Measurements from ENCODE around the gene EXPH5.

The EXPH5 gene

DNA sequence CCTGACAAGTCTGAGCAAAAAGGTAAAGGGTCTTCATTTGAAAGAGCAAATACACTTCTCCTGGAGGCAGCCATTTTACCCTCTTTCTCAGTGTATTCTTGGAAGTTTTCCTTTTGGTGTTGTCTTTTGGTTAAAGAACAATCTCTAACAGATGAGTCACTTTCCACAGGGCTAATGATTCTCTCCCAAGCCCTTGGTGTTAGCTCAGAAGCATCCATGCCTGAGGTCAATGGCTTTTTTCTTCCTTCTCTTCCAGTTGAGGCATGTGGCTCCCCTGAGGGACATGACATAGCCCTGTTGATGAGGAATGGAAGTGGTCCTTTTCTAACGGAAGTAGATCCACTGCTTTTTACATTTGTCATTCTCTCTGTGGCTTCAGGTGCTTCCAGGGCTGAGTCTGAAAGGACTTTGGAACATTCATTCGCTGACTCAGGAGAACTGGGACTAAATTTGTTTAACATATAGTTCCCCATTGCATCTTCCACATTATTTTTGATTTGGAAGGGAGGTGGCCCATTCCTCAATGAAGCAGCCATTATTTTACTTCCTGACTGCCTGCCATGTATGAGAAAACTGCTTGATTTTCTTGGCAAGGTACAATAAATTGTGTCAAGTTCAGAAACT lies 81.6 kb downstream of the EXPH5 start:
- no peak for DNase-seq

DNA sequence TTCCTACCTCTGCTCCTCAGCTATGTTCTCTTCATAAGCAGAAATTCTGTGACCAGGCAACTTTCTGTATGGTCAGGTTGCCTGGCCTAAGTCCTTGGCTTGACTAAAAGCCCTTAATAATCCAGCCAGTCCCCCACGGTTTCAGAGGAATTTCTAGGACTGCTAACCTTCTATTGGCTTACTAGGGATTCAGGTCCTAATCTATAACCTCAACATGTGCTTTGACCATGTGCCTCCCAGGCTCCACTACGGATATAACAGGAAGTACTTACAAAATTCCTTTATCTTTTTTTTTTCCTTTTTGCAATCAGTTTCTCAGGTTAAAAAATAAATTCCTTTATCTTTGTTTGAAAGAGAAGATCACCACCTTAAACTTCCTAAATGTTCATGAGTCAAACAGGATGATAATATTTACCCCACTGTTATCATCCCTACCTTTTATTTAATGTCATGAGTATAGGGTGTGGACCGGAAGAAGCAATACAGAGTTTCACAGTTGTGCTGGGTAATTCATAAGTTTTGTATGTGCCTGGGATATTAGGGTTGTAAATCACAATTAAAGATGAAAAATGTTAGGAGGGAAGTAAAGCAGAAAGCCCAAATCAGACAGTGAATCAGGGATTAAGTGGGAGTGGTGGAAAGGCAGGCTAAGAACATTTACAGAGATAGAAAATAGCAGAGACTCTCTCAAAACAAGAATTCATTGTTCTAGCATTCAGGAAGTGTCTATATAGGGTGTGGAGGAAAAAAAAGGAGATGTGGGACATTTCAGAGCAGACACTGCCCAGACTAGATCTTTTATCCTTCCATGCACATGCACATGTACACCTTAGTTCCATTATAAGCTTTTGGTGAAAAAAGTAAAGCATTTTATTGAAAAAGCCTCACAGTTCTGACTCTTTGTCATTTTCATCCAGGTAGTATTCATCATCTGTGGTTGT lies 84.6 kb downstream of the EXPH5 start:
- no peak for DNase-seq

- no peak for DNase-seq
These were observed 92.2 kb downstream of the EXPH5 start for GRCh38 chr11:108501396-108501795.

DNA sequence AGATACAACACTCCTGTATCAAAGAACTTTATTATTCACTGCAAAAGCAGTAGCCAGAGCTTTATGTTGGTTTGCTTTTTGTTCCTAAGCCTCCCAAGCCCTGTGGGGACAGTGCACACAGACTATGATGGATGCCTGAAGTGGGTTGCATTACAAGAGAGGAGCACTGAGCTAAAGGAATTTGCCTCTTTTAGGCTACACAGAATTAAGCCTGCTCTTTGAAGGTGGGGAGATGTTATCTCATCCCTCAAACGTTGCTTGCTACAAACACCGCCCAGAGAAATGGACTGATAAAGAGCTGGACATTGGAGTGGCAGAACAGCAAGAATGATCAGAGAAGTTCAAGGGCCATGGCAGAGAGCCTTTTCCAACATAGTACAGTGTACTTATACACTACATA lies 92.8 kb downstream of the EXPH5 start:
- DNase-seq, result no peak

DNA sequence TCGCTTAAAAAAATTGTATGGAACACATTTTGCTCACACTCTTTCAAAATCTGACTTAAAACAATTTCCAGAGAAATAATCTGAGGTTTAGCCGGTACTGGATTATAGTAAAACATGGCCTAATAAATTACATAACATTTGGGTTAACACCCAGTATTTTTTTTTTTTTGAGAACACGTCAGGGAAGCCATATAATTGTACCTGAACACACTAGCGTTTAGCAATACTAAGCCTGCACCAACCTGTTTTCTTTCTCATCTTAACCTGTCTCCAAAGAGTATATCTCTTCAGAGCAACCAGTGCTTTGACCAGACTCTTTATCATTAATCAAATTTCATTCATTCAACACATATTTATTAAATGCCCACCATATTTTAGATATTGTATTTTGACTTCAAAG lies 93.4 kb downstream of the EXPH5 start:
- DNase-seq, result no peak

DNA sequence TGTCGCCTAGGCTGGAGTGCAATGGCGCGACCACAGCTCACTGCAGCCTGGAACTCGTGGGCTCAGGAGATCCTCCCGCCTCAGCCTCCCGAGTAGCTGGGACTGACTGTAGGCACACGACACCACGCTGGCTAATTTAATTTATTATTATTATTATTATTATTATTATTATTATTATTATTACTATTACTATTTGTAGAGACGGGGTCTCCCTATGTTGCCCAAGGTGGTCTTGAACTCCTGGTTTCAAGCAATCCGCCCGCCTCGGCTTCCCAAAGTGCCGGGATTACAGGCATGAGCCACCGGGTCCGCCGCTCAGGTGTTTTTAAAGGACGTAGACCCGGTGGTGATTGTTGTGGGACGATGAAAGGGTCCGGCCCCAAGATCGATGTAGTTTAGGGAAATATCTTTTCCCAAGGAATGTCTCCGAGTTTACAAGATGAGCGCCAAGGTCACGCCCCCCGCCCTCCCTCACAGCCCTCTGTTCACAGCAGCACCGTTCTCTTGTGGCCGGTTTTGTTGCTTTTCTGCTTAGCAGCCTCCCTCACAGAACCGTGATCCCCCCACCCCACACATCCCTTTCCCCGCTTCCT lies 94.7 kb downstream of the EXPH5 start:
- no peak for DNase-seq

DNA sequence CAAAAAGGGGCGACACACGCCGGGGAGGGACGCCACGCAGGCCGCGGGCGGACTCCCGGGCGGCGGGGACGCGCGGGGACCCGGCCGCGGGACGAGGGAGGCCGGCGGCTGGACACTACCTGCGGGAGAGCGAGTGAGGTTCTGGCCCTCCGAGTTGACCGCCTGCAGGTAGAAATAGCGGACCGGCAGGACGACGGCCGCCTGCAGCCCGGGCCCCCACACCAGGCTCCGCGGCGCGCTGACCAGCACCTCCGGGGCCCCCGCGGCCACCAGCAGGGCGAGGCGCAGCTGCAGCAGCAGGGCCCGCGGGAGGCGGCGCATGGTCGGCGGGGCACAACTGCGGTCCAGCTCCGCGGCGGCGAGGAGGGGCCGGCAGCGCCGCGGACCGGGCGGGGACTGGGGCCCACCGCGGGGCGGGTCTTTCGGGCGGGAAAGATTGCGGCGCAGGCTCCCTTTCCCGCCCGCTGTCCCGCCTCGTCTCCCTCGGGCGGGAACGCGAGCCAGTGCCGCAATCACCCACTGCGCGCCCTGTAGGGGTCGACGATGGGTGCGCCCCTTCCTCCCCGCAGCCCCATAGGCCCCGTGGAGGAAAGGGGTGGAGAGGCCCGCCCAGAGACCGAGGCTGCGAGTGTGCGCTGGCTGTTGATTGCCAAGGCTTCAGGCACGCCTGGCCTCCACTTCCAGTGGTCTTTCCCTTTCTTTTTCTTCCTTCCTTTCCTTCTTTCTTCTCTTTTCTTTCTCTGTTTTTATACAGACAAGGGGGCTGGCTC lies 95.3 kb downstream of the EXPH5 start, which contains the start of gene POGLUT3:
Gene POGLUT3 (minus strand): TSS at position 339 of the 770 bp plus-strand sequence. CDS start 18 bp downstream, at position 321.
- peak; percentile 36 for DNase-seq

GRCh38 chr11:108497317-108498045 lies 96.1 kb downstream of the EXPH5 start:
- DNase-seq, result peak; percentile 78

DNA sequence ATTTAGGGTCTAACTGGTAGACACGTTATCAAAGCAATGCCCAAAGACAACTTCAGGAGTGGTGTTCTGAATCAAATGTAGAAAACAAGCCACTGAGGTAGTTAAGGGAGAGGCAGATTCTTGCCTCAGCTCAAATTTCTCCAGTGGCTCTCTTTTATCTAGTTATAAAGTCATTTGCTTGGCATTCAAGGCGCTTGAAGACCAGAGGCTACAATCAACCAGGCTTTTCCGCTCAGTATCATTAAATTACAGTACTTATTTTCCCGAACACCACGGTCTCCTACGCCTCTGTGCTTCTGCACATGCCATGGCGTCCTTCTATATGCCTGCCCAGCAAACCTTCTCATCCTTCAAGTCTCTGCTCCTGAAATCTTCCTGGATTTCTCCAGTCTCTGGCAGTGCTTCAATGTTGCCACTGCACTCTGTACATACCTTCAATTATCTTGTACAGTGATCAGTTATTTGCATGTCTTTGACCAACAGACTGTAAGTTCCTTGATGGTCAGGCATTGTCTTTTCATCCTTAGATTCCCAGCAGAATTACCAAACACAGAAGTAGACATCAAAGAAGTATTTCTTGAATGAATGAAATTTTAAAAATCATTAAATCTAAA lies 96.8 kb downstream of the EXPH5 start:
- DNase-seq, result no peak

DNA sequence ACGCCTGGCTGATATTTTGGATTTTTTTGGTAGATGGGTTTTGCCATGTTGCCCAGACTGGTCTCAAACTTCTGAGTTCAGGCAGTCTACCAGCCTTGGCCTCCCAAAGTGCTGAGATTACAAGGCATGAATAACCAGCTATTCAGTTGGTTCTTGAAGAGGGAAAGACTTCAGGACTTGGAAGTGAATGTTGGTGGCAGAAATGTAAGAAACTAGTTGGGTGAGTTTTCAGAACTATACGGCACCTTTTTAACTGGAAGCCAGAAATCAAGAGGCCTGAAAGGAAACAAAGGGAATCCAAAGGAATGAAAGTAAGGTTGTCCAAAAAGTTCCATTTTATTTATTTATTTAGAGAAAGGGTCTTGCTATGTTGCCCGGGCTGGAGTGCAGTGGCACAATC lies 98.2 kb downstream of the EXPH5 start:
- DNase-seq, result no peak

- DNase-seq, result no peak
These were observed 99.4 kb downstream of the EXPH5 start for GRCh38 chr11:108494182-108494581.

DNA sequence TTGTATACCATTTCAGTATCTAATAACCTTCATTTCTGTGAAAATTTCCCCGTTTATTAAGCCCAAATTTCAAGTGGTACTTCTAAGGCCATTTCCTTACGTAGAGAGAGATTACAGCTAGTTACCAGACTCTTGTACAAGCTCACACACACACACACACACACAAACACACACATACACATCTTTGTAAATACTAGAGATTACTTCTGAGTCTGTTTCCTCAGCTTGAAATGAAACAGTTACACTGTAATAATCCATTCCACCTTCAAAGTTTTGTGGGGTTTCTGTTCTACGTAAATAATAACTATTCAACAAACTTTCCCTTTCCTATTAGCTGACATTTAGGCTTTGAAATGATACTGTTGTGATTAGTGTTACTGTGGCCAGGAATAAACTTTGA lies 101.6 kb downstream of the EXPH5 start:
- no peak for DNase-seq

GRCh38 chr11:108486828-108487227 lies 106.7 kb downstream of the EXPH5 start:
- DNase-seq, result no peak

- DNase-seq, result no peak
These were observed 107.2 kb downstream of the EXPH5 start for GRCh38 chr11:108486331-108486730.

- no peak for DNase-seq
These were observed 110.4 kb downstream of the EXPH5 start for GRCh38 chr11:108483163-108483562.

DNA sequence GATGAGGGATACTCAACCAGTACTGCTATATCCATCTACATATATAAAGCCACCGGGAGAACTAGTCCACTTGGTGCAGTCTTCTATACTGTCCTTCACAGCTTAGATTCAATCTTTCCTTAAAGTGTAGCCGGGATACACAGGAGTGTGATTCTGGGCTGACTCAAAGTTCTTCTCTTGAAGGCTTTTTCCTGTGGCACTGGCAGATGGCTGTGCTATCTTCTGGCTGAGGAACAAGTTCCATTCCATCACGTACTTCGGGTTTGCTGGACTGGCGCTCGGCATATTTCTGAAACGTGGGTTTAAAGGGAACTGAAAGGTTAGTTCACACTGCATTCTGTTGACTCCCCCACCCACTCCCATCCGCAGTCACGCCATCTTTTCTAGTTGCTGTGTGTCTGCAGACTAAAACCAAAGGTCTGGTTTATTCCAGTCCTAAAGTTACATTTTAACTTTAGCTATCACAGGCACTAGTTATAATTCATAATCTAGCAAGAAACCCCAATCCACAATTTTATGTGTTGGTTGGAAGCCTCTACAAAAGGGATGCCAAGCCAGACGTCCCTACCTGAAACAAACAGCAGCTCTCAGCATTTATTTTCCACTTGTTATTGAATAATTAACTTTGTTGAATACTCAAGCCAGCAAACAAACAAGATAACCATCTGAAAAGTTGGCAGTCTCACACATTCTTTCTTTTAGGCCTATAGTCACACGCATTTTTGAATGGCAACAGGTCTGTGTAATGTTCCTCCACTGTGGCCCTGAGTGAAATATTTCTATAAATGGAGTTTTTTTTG lies 118.7 kb downstream of the EXPH5 start:
- DNase-seq, result no peak

DNA sequence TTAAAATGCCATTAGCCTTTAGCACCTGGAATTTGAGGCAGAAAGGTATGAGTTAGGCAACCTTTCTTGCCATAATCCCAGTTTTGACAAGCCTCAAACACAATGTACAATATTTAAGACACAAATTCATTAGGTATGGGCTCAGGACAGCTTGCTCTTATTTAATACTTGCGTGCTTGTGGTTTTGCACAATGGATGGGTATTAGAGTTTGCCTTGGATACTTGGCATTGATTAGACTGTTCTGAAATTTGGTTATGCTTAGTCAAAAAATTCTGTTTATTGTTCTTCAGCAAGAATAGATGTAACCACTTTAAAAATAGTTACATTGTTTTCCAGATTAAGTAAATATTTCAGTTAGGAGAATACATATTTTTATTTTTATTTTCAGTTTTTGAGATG lies 120.9 kb downstream of the EXPH5 start:
- DNase-seq, result no peak

DNA sequence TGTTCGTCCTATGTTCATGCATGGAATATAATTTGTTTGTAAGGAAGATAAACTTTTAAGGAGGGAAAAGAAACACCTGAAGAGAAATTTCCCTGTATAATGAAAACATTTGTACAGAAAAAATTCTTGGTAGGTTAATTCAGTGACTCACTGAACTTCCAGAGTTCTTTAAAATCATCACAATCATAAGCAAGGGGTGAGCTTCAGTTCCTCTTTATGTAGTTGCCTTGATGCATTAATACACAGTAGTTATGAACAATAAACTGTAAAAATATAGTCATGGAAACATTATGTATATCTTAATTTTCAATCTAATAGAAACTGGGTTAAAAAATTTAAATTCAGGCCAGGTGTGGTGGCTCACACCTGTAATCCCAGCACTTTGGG lies 125.1 kb downstream of the EXPH5 start:
- no peak for DNase-seq

GRCh38 chr11:108467091-108467823 lies 126.3 kb downstream of the EXPH5 start, which contains the start of gene C11orf65:
Gene C11orf65 (minus strand): TSS chr11:108467529. CDS start chr11:108461559, 5,970 bp downstream.
- DNase-seq, result peak; percentile 97

DNA sequence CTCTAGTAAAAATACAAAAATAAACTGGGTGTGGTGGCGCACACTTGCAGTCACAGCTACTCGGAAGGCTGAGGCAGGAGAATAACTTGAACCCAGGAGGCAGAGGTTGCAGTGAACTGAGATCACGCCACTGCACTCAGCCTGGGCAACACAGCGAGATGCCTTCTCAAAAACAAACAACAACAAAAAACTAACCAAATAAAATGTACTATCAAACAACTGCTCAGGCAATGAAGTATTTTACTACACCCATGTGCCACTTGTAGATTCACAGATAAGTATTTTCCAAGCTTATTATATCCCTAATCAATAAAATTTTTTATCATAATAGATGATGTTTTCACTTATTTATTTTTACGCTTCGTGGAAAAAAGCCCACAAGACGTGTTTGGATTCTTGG lies 127.2 kb downstream of the EXPH5 start:
- no peak for DNase-seq

All from activated CD4-positive, alpha-beta T cell treated with anti-CD3 and anti-CD28 coated beads, Interleukin-2, amount 50 U/mL, for 16 hours (primary cell).